ENCODE data around the gene RABL3.
"Not testable (repeated sequence)": the region's sequence is repeated elsewhere in the genome, so short reads cannot be mapped to it uniquely, and the experiment has no call there.

- not testable (repeated sequence) for TF ChIP-seq POLR2AphosphoS5 (IDR thresholded peaks at IDR 0.05; ENCODE audit: borderline replicate concordance, low read depth, low read length); EZH2 (IDR thresholded peaks at IDR 0.05)
Observed at GRCh38 chr3:120785832-120786231, 43.5 kb upstream of the RABL3 start.
